Panc1 (cell line): ENCODE results near the gene KLF15. TPM values are rescaled to one million over a fixed set of nuclear protein-coding genes. Genes with fewer than 3 reads are reported as not detected.

Experiments used
- total RNA-seq: library from RNA; stranded (reverse); gene quantifications from one replicate; pipeline ENCODE4 v1.2.1, GENCODE V29; 2021; ENCODE audit not compliant: unreplicated experiment

The KLF15 gene
- total RNA-seq, 1 experiment from 2014 or later = 0.10 TPM

Other genes starting within 250 kb of the KLF15 start
- 0.36 TPM for gene ALDH1L1, start 176.8 kb downstream of the KLF15 start, total RNA-seq
- not detected for gene CFAP100, start 37.5 kb upstream of the KLF15 start, total RNA-seq
- gene ZXDC, start 118.5 kb upstream of the KLF15 start, total RNA-seq = 33.3 TPM
- not detected for gene UROC1, start 160.4 kb upstream of the KLF15 start, total RNA-seq
- gene CHST13, start 166.7 kb upstream of the KLF15 start, total RNA-seq = 0.64 TPM
- not detected for gene C3orf22, start 201.5 kb upstream of the KLF15 start, total RNA-seq